SK-N-SH (cell line): Measurements from ENCODE around the gene UBLCP1.

ENCODE experiments used
- CHD2 ChIP-seq: fragments of 150-350 bp; IDR thresholded peaks from 2 replicates; pipeline ENCODE4 v1.6.1; 2018; ENCODE audit warnings: low read length; ENCODE audit not compliant: partially characterized antibody
- ELF1 ChIP-seq: IDR thresholded peaks from 2 replicates; pipeline ENCODE4 v1.4.0; 2012
- EP300 ChIP-seq, 2 experiments: IDR thresholded peaks; 2 replicates each; pipeline versions ENCODE4 v1.4.0 to v1.6.1; 2012; ENCODE audit warnings: borderline replicate concordance in 1 of 2, low read depth in 1 of 2, low read length in 1 of 2
- GABPA ChIP-seq: IDR thresholded peaks from 2 replicates; pipeline ENCODE4 v1.4.0; 2012; ENCODE audit warnings: low read depth, mild to moderate bottlenecking
- MAX ChIP-seq: IDR thresholded peaks from 2 replicates; pipeline ENCODE4 v1.4.0; 2012; ENCODE audit warnings: low read depth
- MXI1 ChIP-seq: IDR thresholded peaks from 2 replicates; pipeline ENCODE4 v1.6.1; 2012; ENCODE audit warnings: mild to moderate bottlenecking, low read depth, low read length, improper control_type of control experiment
- POLR2AphosphoS5 ChIP-seq: IDR thresholded peaks from 2 replicates; pipeline ENCODE4 v1.6.1; 2012; ENCODE audit warnings: low read depth, low read length
- RAD21 ChIP-seq: IDR thresholded peaks from 2 replicates; pipeline ENCODE4 v1.6.1; 2012; ENCODE audit warnings: mild to moderate bottlenecking, low read length
- RCOR1 ChIP-seq: fragments of 150-350 bp; IDR thresholded peaks from 2 replicates; pipeline ENCODE4 v1.6.1; 2017; ENCODE audit warnings: antibody characterized with exemption, low read length
- REST ChIP-seq: IDR thresholded peaks from 2 replicates; pipeline ENCODE4 v1.6.1; 2012; ENCODE audit warnings: mild to moderate bottlenecking, low read depth, low read length, moderate library complexity
- RFX5 ChIP-seq: IDR thresholded peaks from 2 replicates; pipeline ENCODE4 v1.6.1; 2012; ENCODE audit warnings: mild to moderate bottlenecking, improper control_type of control experiment, low read length
- TAF1 ChIP-seq: IDR thresholded peaks from 2 replicates; pipeline ENCODE4 v1.6.1; 2012; ENCODE audit warnings: low read depth, mild to moderate bottlenecking, low read length, moderate library complexity, borderline replicate concordance
- TF ChIP-seq, protein P1 (sequence below): fragments of 200-600 bp; sonication (generic); IDR thresholded peaks from 2 replicates; pipeline ENCODE4 v1.6.1; 2017; ENCODE audit warnings: antibody characterized with exemption, mild to moderate bottlenecking, moderate library complexity

DNA sequence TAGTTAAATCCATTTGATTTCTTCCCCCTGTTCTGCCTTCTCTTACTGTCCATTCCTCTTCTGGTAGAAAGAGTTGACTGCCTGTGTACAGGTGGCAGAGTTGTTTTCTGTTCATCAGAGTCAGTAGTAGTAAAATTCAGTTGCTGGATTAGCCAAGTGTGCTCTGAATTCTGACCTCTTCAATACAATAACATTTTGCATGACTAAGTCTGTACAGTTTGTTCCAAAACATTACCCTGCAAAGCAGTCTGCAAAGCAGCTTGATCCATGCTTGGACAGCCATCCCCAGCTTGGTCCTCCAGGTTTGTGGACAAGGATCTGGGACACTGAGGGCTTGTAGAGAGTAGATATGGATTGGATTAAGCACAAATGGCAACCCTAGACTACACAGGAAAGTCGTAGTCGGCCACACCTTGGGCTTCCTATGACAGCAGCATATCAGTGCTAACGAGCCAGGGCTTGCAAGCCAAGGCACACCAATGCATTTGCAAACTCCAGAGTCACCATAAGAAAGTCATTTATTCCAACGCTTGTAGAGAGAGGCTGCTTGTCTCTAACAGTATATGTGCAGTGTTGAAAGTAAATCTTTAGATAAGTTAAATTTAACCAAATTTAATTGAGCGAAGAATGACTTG is 42.0 kb downstream of the UBLCP1 start:
- TF ChIP-seq, protein P1, sequence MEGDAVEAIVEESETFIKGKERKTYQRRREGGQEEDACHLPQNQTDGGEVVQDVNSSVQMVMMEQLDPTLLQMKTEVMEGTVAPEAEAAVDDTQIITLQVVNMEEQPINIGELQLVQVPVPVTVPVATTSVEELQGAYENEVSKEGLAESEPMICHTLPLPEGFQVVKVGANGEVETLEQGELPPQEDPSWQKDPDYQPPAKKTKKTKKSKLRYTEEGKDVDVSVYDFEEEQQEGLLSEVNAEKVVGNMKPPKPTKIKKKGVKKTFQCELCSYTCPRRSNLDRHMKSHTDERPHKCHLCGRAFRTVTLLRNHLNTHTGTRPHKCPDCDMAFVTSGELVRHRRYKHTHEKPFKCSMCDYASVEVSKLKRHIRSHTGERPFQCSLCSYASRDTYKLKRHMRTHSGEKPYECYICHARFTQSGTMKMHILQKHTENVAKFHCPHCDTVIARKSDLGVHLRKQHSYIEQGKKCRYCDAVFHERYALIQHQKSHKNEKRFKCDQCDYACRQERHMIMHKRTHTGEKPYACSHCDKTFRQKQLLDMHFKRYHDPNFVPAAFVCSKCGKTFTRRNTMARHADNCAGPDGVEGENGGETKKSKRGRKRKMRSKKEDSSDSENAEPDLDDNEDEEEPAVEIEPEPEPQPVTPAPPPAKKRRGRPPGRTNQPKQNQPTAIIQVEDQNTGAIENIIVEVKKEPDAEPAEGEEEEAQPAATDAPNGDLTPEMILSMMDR, result no peak
- TF ChIP-seq ELF1, result no peak
- TF ChIP-seq EP300 (IDR thresholded peaks at IDR 0.05; ENCODE audit: borderline replicate concordance in 1 of 2, low read depth in 1 of 2, low read length in 1 of 2), result no peak
- no peak for TF ChIP-seq CHD2
- TF ChIP-seq RAD21, result no peak
- no peak for TF ChIP-seq RFX5
- no peak for TF ChIP-seq GABPA
- TF ChIP-seq MXI1, result no peak
- TF ChIP-seq RCOR1, result no peak
- no peak for TF ChIP-seq POLR2AphosphoS5
- no peak for TF ChIP-seq REST
- no peak for TF ChIP-seq TAF1
- no peak for TF ChIP-seq MAX
